Cardiac muscle cell (in vitro differentiated cells and primary cell): Measurements from ENCODE around the gene CFAP157. TPM values are rescaled to one million over a fixed set of nuclear protein-coding genes. Genes with fewer than 3 reads are reported as not detected.

Experiments
- DNase-seq, 2 donors: peaks; one replicate each; pipeline versions ENCODE4 v3.0.0 to v3.0.0-alpha.2; 2010 to 2017; ENCODE audit warnings: low read depth in 1 of 2, low spot score in 1 of 2
- H3K27ac ChIP-seq: fragments of 200-600 bp; sonication (generic); 2 replicates; pipeline ENCODE4 v1.5.1; 2016
- H3K27me3 ChIP-seq: fragments of 200-600 bp; sonication (generic); 2 replicates; pipeline ENCODE4 v1.6.0; 2016; ENCODE audit warnings: control low read depth
- H3K36me3 ChIP-seq: fragments of 200-600 bp; sonication (generic); 2 replicates; pipeline ENCODE4 v1.5.1; 2016; ENCODE audit warnings: control low read depth
- H3K4me1 ChIP-seq: fragments of 200-600 bp; sonication (generic); 2 replicates; pipeline ENCODE4 v1.8.1; 2017; ENCODE audit warnings: low read depth, mild to moderate bottlenecking, mixed run types
- H3K4me3 ChIP-seq: fragments of 200-600 bp; sonication (generic); 2 replicates; pipeline ENCODE4 v1.5.1; 2016; ENCODE audit warnings: mild to moderate bottlenecking
- H3K9me3 ChIP-seq: fragments of 200-600 bp; sonication (generic); 2 replicates; pipeline ENCODE4 v1.5.1; 2017; ENCODE audit warnings: low read depth, mild to moderate bottlenecking, control low read depth
- CTCF ChIP-seq: IDR thresholded peaks from 2 replicates; pipeline ENCODE4 v1.5.1; 2012; ENCODE audit warnings: low read depth, mild to moderate bottlenecking, low read length
- polyA plus RNA-seq: library from polyadenylated mRNA; unstranded; fragments of >200 nt; fragmentation: Nextera tagmentation; extraction: Ambion mirVana; gene quantifications from 2 replicates; pipeline ENCODE4 v1.2.1, GENCODE V29; 2016
- total RNA-seq: library from RNA; depleted of rRNA; stranded (reverse); fragments of >200 nt; gene quantifications from 2 replicates; pipeline ENCODE4 v1.2.3, GENCODE V29; 2016

CFAP157 gene
- total and polyA plus RNA-seq, 2 experiments from 2014 or later = 0.76 to 0.86 TPM

- Histone ChIP-seq H3K27ac (no peak overlapping the region), H3K36me3 (peaks cover 13% of the 10 kb centered on the region)
These were observed 41.9 kb upstream of the CFAP157 start for GRCh38 chr9:127664678-127665507.

DNA sequence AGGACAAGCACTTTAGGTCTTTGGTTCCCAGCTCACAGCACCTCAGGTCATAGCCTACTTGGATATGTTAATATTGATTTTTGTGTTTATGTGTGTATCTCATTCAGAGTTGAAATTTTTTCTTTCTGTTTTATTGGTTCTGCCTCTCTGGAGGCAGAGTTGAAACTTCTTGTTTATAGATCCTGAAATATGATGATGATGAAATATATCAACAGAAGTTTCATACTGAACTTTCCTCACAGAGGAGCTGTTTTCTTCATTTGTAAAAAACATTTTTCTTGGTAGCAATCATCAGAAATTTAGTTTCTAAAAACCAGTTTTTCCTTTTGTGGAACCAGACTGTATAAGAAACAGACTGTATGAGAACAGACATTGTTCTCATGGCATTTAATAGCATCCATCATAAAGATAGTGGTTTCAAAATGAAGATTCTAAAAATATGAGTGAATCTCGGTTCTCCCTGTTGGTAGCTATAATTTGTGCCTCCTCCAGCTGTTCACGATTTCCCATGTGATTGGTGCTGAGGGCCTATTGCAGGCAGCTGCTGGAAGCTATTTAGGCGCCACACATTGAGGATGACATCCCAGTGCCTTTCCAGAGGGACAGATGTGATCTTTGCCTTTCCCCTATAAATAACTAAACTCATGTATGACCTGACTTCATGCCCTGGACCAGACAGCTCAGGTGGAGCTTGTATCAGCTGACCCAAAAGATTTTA, 39.5 kb upstream of the CFAP157 start:
- Histone ChIP-seq H3K27me3 (no peaks in the 10 kb centered on the region), H3K36me3 (peaks cover 18% of the 10 kb centered on the region), H3K9me3 (no peaks in the 10 kb centered on the region), H3K4me3 (no peak overlapping the region), H3K4me1 (no peaks in the 10 kb centered on the region), H3K27ac (no peak overlapping the region)
- TF ChIP-seq CTCF = no peak
- DNase-seq = no peak

More at GRCh38 chr9:127664678-127665507, 41.9 kb upstream of the CFAP157 start:
- H3K9me3 ChIP-seq = no peaks in the 10 kb centered on the region
- H3K4me3 ChIP-seq = no peak overlapping the region
- no peak for TF ChIP-seq CTCF
- peak in 1 of 2 donors; percentile 19 for DNase-seq
- H3K27me3 ChIP-seq = no peaks in the 10 kb centered on the region
- H3K4me1 ChIP-seq = no peaks in the 10 kb centered on the region

- no peak overlapping the region for H3K4me3 ChIP-seq
- H3K27me3 ChIP-seq = no peaks in the 10 kb centered on the region
- H3K36me3 ChIP-seq = peaks cover 20% of the 10 kb centered on the region
- H3K9me3 ChIP-seq = no peaks in the 10 kb centered on the region
- no peak overlapping the region for H3K27ac ChIP-seq
- no peak for DNase-seq
- TF ChIP-seq CTCF = no peak
- no peaks in the 10 kb centered on the region for H3K4me1 ChIP-seq
These were observed 38.9 kb upstream of the CFAP157 start for GRCh38 chr9:127667906-127668305.

- Histone ChIP-seq H3K4me3 (no peak overlapping the region), H3K27me3 (no peaks in the 10 kb centered on the region), H3K4me1 (no peaks in the 10 kb centered on the region), H3K27ac (no peak overlapping the region), H3K36me3 (peaks cover 21% of the 10 kb centered on the region), H3K9me3 (no peaks in the 10 kb centered on the region)
- DNase-seq = no peak
- TF ChIP-seq CTCF = no peak
These were observed 33.6 kb upstream of the CFAP157 start for GRCh38 chr9:127673234-127673633.

GRCh38 chr9:127676638-127677037, 30.1 kb upstream of the CFAP157 start:
- H3K27ac ChIP-seq = no peak overlapping the region
- DNase-seq = peak in 1 of 2 donors; percentile 27
- H3K9me3 ChIP-seq = no peaks in the 10 kb centered on the region
- TF ChIP-seq CTCF = no peak
- peaks cover 26% of the 10 kb centered on the region for H3K36me3 ChIP-seq
- no peak overlapping the region for H3K4me3 ChIP-seq
- no peaks in the 10 kb centered on the region for H3K4me1 ChIP-seq
- no peaks in the 10 kb centered on the region for H3K27me3 ChIP-seq
